CD4-positive, alpha-beta T cell treated with Interleukin-6 for 4 hours (primary cell): ENCODE measurements around the gene SYT8.
"Not testable (repeated sequence)": the region's sequence is repeated elsewhere in the genome, so short reads cannot be mapped to it uniquely, and the experiment has no call there.

ENCODE experiments used
- DNase-seq: peaks from one replicate; pipeline ENCODE4 v3.0.0-alpha.2; 2020; ENCODE audit warnings: mixed read lengths

The SYT8 gene

GRCh38 chr11:1862588-1863351 lies 28.0 kb downstream of the SYT8 start:
- DNase-seq: no peak

GRCh38 chr11:1863352-1864216 lies 28.8 kb downstream of the SYT8 start:
- DNase-seq: no peak

GRCh38 chr11:1864231-1864630 lies 29.4 kb downstream of the SYT8 start:
- no peak for DNase-seq

- no peak for DNase-seq
Measured at GRCh38 chr11:1864831-1865665, 30.3 kb downstream of the SYT8 start.

- DNase-seq: no peak
Measured at GRCh38 chr11:1866226-1866625, 31.4 kb downstream of the SYT8 start.

- DNase-seq: no peak
Measured at GRCh38 chr11:1866776-1867175, 32.0 kb downstream of the SYT8 start.

- DNase-seq: no peak
Measured at GRCh38 chr11:1867381-1867780, 32.6 kb downstream of the SYT8 start.

GRCh38 chr11:1868056-1868635 lies 33.4 kb downstream of the SYT8 start:
- DNase-seq: no peak

GRCh38 chr11:1868636-1869291 lies 34.0 kb downstream of the SYT8 start:
- no peak for DNase-seq

- DNase-seq: no peak
Measured at GRCh38 chr11:1869427-1870325, 34.9 kb downstream of the SYT8 start.

GRCh38 chr11:1870326-1870696 lies 35.5 kb downstream of the SYT8 start:
- DNase-seq: no peak

GRCh38 chr11:1870721-1871466 lies 36.1 kb downstream of the SYT8 start:
- peak; percentile 68 for DNase-seq

- DNase-seq: no peak
Measured at GRCh38 chr11:1871531-1871930, 36.7 kb downstream of the SYT8 start.

- DNase-seq: no peak
Measured at GRCh38 chr11:1872267-1872985, 37.6 kb downstream of the SYT8 start.

GRCh38 chr11:1873048-1873812 lies 38.4 kb downstream of the SYT8 start:
- DNase-seq: no peak

GRCh38 chr11:1873813-1874150 lies 39.0 kb downstream of the SYT8 start:
- DNase-seq: not testable (repeated sequence)

- DNase-seq: not testable (repeated sequence)
Measured at GRCh38 chr11:1874441-1875092, 39.8 kb downstream of the SYT8 start.

- DNase-seq: no peak
Measured at GRCh38 chr11:1875093-1875850, 40.5 kb downstream of the SYT8 start.
